K562 (cell line): ENCODE data around the gene BICDL1. TPM values are rescaled to one million over a fixed set of nuclear protein-coding genes. Genes with fewer than 3 reads are reported as not detected.

Experiments used
- ATAC-seq: fragments of 200-7000 bp; cut with Tn5 transposase; 3 replicates; pipeline ENCODE4 v1.9.1; 2020; ENCODE audit warnings: moderate library complexity
- BruUV-seq: library from RNA; stranded (reverse); fragments of 400-500 nt; replicated peaks from 2 replicates; lab custom pipeline; 2021; lab: Mats Ljungman, UMichigan
- CTCF ChIA-PET: fragments of 300-600 bp; formaldehyde crosslinking; extraction: SDS; loops from one replicate; lab custom pipeline; 2021; ENCODE audit warnings: low intra/inter-chr PET ratio; lab: Yijun Ruan, JAX
- POLR2A ChIA-PET: fragments of 300-600, 350-650 bp; sonication (Branson Sonifier 250); formaldehyde crosslinking; extraction: SDS; loops from one replicate; lab custom pipeline; 2021; ENCODE audit warnings: antibody characterized with exemption, inconsistent platforms; lab: Yijun Ruan, JAX
- DNase-seq, 4 experiments: peaks; one replicate each; pipeline versions ENCODE4 v3.0.0 to v3.0.0-alpha.2; 2011 to 2018; ENCODE audit warnings: low spot score in 3 of 4, mixed read lengths in 3 of 4; ENCODE audit errors: extremely low read depth in 1 of 4
- FAIRE-seq: peaks from 2 replicates; lab custom pipeline; 2011; peaks lifted over from hg19 to GRCh38; lab: Jason Lieb, UNC
- H2AFZ ChIP-seq: 2 replicates; pipeline ENCODE4 v1.6.0; 2011; ENCODE audit warnings: low read depth, low read length, control low read depth, inconsistent platforms
- H3K27ac ChIP-seq: fragments of 200-600 bp; 3 replicates; pipeline ENCODE4 v1.8.0; 2011; ENCODE audit warnings: low read depth, mild to moderate bottlenecking, control low read depth, inconsistent platforms, low read length, moderate library complexity, mixed read lengths; ENCODE audit errors: extremely low read depth
- H3K27me3 ChIP-seq, 2 experiments: fragments of 300-600 bp in 1 of 2; 2 replicates in 1 of 2; 3 replicates in 1 of 2; pipeline versions ENCODE4 v1.6.0 to v1.8.0; 2011; ENCODE audit warnings: inconsistent platforms in 2 of 2, low read length in 2 of 2, mild to moderate bottlenecking in 1 of 2, mixed read lengths in 1 of 2, moderate library complexity in 1 of 2; ENCODE audit not compliant: control insufficient read depth in 2 of 2, insufficient read depth in 2 of 2
- H3K36me3 ChIP-seq: fragments of 300-600 bp; 3 replicates; pipeline ENCODE4 v1.8.0; 2011; ENCODE audit warnings: mild to moderate bottlenecking, low read length, inconsistent platforms; ENCODE audit not compliant: control insufficient read depth, insufficient read depth
- H3K4me1 ChIP-seq, 2 experiments: fragments of 200-600 bp in 1 of 2; replicated peaks in 1 of 2; 2 replicates in 1 of 2; 3 replicates in 1 of 2; pipeline versions ENCODE4 v1.5.1 to v1.8.0; 2011; ENCODE audit warnings: inconsistent platforms in 2 of 2, low read length in 2 of 2, mild to moderate bottlenecking in 1 of 2, mixed read lengths in 1 of 2, moderate library complexity in 1 of 2; ENCODE audit not compliant: control insufficient read depth in 2 of 2, insufficient read depth in 2 of 2
- H3K4me2 ChIP-seq: 2 replicates; pipeline ENCODE4 v1.6.1; 2011; ENCODE audit warnings: low read length, control low read depth, inconsistent platforms, mixed read lengths; ENCODE audit not compliant: insufficient read depth
- H3K4me3 ChIP-seq: fragments of 200-600 bp; sonication (generic), shearing (Covaris generic); 2 replicates; pipeline ENCODE4 v1.5.1; 2016; ENCODE audit warnings: control low read depth, inconsistent platforms
- H3K79me2 ChIP-seq: fragments of 200-600 bp; 3 replicates; pipeline ENCODE4 v1.8.0; 2011; ENCODE audit warnings: low read length, inconsistent platforms; ENCODE audit not compliant: control insufficient read depth, insufficient read depth
- H3K9ac ChIP-seq, 2 experiments: 2 replicates each; pipeline versions ENCODE4 v1.6.0 to v1.6.1; 2011; ENCODE audit warnings: low read depth in 2 of 2, low read length in 2 of 2, control low read depth in 1 of 2, inconsistent platforms in 1 of 2, mild to moderate bottlenecking in 1 of 2, mixed read lengths in 1 of 2; ENCODE audit not compliant: insufficient read depth in 1 of 2
- H3K9me1 ChIP-seq: one replicate; pipeline ENCODE4 v1.6.0; 2011; ENCODE audit warnings: inconsistent platforms, mild to moderate bottlenecking, low read length, moderate library complexity; ENCODE audit not compliant: control insufficient read depth, insufficient read depth
- H3K9me3 ChIP-seq: replicated peaks from 2 replicates; pipeline ENCODE4 v1.5.1; 2011; ENCODE audit warnings: low read depth, low read length, inconsistent platforms; ENCODE audit not compliant: control insufficient read depth, insufficient read depth
- H4K20me1 ChIP-seq: replicated peaks from 2 replicates; pipeline ENCODE4 v1.6.1; 2011; ENCODE audit warnings: low read length, inconsistent platforms, mixed read lengths; ENCODE audit not compliant: control insufficient read depth, insufficient read depth
- CBFA2T2 ChIP-seq: fragments of 450-650 bp; conservative IDR thresholded peaks from 2 replicates; pipeline ENCODE4 v1.6.1; 2017; ENCODE audit warnings: mild to moderate bottlenecking
- HDAC1 ChIP-seq, 2 experiments: fragments of 450-650 bp; IDR thresholded peaks; 2 replicates each; pipeline ENCODE4 v1.6.1; 2016 to 2017; ENCODE audit warnings: inconsistent platforms in 1 of 2, mild to moderate bottlenecking in 1 of 2, moderate library complexity in 1 of 2
- PCBP2 ChIP-seq: fragments of 200-400 bp; formaldehyde crosslinking; IDR thresholded peaks from 2 replicates; pipeline ENCODE4 v1.6.1; 2018; ENCODE audit warnings: low read length, low read depth, mild to moderate bottlenecking, moderate library complexity; ENCODE audit not compliant: poor library complexity, severe bottlenecking
- PHTF2 ChIP-seq: fragments of 250-450 bp; sonication (Bioruptor Pico); IDR thresholded peaks from 2 replicates; pipeline ENCODE4 v1.5.0; 2021; ENCODE audit warnings: mild to moderate bottlenecking
- TEAD2 ChIP-seq: fragments of 450-650 bp; IDR thresholded peaks from 2 replicates; pipeline ENCODE4 v1.6.1; 2016; ENCODE audit warnings: missing genetic modification characterization, control low read depth, missing compliant biosample characterization
- TGIF2 ChIP-seq: sonication (generic); formaldehyde crosslinking; IDR thresholded peaks from 2 replicates; pipeline ENCODE4 v1.8.1; 2022; ENCODE audit warnings: mild to moderate bottlenecking, missing genetic modification reagents, moderate library complexity
- ZBTB7A ChIP-seq: IDR thresholded peaks from 2 replicates; pipeline ENCODE4 v1.6.1; 2011; ENCODE audit warnings: low read depth, mild to moderate bottlenecking, low read length, moderate library complexity, borderline replicate concordance; ENCODE audit not compliant: control insufficient read depth
- ZFX ChIP-seq: sonication (generic); formaldehyde crosslinking; IDR thresholded peaks from 2 replicates; pipeline ENCODE4 v1.8.0; 2022; ENCODE audit warnings: mild to moderate bottlenecking, missing genetic modification reagents, moderate library complexity
- ZKSCAN1 ChIP-seq: fragments of 150-350 bp; IDR thresholded peaks from 2 replicates; pipeline ENCODE4 v1.6.1; 2016; ENCODE audit warnings: low read depth, low read length
- WGBS: fragments of 100-300 bp; shearing (Covaris generic); methylation state at CpG from one replicate; pipeline ENCODE4 v1.1.6; 2016; ENCODE audit warnings: low coverage, mixed read lengths; ENCODE audit not compliant: insufficient coverage; ENCODE audit errors: missing lambda C conversion rate; 5-methylcytosine and 5-hydroxymethylcytosine counted together
- in situ Hi-C: fragments of 300-500 bp; cut with MboI; formaldehyde crosslinking; loops from 4 replicates; pipeline ENCODE4 v1.15.0; 2018; ENCODE audit warnings: inconsistent platforms, mixed read lengths
- intact Hi-C: fragments of 100-400 bp; cut with micrococcal nuclease; formaldehyde crosslinking; loops from 2 replicates; pipeline ENCODE4 v1.14.2; 2022
- polyA plus RNA-seq, 8 experiments: library from polyadenylated mRNA; depleted of rRNA in 4 of 8; stranded (reverse) in 5 of 8; unstranded in 3 of 8; fragments of >200 nt; fragmentation: Nextera tagmentation in 2 of 8; fragmentation: Illumina TruSeq in 1 of 8; extraction: Ambion mirVana in 2 of 8; extraction: Trizol in 1 of 8; gene quantifications; 2 replicates each; pipeline versions ENCODE4 v1.2.1 to v1.2.3, GENCODE V29; 2011 to 2014; ENCODE audit warnings: inconsistent platforms in 1 of 8, missing spikeins in 1 of 8
- total RNA-seq, 7 experiments: library from RNA; depleted of rRNA in 6 of 7; stranded (reverse); fragments of >200 nt in 6 of 7; fragmentation: Illumina TruSeq in 2 of 7; extraction: Trizol in 2 of 7; gene quantifications; 2 replicates each; pipeline versions ENCODE4 v1.2.1 to v1.2.3, GENCODE V29; 2011 to 2021; ENCODE audit warnings: low replicate concordance in 1 of 7
- TF ChIP-seq, protein P1 (sequence below): fragments of 250-450 bp; sonication (Bioruptor Pico); IDR thresholded peaks from 2 replicates; pipeline ENCODE4 v1.5.0; 2021

The BICDL1 gene
- total and polyA plus RNA-seq, 9 of the 15 experiments (the other 6 are each of a cell fraction or from before 2014, with no cell fraction given) = 0.06 to 2.0 (median 0.58) TPM

DNA sequence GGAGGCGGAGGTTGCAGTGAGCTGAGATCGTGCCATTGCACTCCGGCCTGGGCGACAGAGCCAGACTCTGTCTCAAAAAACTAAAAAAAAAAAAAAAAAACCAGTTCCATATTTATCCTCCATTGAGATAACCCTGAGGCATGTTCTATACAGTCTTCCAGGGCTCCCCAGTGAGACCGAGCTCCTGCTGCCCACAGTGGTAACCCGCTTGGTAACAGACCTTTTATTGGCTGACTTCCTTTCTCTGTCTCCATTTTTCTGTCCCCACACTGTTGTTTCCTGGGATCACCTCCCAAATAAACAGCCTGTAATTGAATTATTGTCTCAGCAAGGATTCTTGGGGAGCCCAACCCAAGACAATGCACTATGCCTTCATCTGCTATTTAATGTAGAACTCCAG, 42.8 kb upstream of the BICDL1 start:
- Histone ChIP-seq H4K20me1 (no peaks in the 10 kb centered on the region), H3K9me1 (no peaks in the 10 kb centered on the region), H3K4me2 (no peak overlapping the region), H3K36me3 (no peaks in the 10 kb centered on the region), H3K9ac (no peak overlapping the region), H3K27ac (no peak overlapping the region), H3K9me3 (no peaks in the 10 kb centered on the region), H3K27me3 (peaks cover 14 to 40% of the 10 kb centered on the region in 2 experiments), H3K4me3 (no peak overlapping the region), H2AFZ (no peak overlapping the region), H3K4me1 (no peaks in the 10 kb centered on the region)
- POLR2A ChIA-PET = no interaction called here
- BruUV-seq = no TSS peak
- no peak for FAIRE-seq
- CTCF ChIA-PET = no interaction called here
- intact Hi-C loops (no loop called here), in situ Hi-C loops (no loop called here)
- 2% methylated on average over 6 of the region's 6 CpGs for WGBS
- DNase-seq = no peak
- ATAC-seq = no peak
- TF ChIP-seq ZFX (no peak), ZBTB7A (no peak), ZKSCAN1 (no peak), CBFA2T2 (no peak), TGIF2 (no peak), PHTF2 (CRISPR knock-in tag) (no peak), TEAD2 (no peak), PCBP2 (no peak), HDAC1 (IDR thresholded peaks at IDR 0.05) (no peak)
- TF ChIP-seq, protein P1, sequence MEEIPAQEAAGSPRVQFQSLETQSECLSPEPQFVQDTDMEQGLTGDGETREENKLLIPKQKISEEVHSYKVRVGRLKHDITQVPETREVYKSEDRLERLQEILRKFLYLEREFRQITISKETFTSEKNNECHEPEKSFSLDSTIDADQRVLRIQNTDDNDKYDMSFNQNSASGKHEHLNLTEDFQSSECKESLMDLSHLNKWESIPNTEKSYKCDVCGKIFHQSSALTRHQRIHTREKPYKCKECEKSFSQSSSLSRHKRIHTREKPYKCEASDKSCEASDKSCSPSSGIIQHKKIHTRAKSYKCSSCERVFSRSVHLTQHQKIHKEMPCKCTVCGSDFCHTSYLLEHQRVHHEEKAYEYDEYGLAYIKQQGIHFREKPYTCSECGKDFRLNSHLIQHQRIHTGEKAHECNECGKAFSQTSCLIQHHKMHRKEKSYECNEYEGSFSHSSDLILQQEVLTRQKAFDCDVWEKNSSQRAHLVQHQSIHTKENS = no peak
- TF ChIP-seq, all 486 proteins: peak for 0
- no peaks in the 10 kb centered on the region for H3K79me2 ChIP-seq
